ENCODE data around the gene RFX4. TPM values are rescaled to one million over a fixed set of nuclear protein-coding genes. Genes with fewer than 3 reads are reported as not detected.

The RFX4 gene
- total RNA-seq, 1 donor from 2014 or later = not detected

DNA sequence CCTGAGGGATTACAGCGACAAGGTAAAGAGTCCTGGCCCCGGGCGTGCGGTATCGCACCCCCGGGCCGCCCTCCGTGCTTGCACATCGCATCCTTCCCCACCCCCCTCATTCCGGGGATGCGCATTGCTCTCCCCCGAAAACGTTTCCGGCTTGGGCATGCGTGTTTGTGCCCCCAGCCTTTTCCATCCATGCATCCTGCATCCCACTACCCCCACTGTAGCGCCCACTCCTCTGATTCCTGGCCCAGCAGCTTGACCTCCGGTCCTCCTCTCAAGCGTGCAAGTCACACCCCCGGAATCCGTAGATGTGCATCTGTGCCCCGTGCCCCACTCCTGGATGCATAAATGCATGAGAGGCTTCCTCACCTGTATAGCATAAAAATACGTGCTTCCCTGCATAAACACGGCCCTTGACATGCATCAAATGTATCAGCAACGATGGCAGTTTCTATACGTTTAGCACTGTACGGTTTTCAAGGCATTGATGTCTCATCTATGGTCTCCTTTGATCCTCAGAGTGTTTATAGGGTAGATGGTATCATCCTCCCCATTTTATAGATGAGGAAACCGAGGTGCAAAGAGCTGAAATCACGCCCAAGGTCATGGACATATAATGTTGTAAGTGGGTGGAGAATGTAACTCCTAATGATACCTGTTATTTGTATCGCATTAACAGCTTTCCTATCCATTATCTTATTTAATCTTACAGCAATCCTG lies 192.2 kb downstream of the RFX4 start:
- H3K9me3 Mint-ChIP-seq = no peaks in the 10 kb centered on the region
- peak overlapping the region; percentile 98 for H3K27ac Mint-ChIP-seq
- peaks cover 11% of the 10 kb centered on the region for H3K36me3 Mint-ChIP-seq (ENCODE audit: low read depth)
- intact Hi-C loops (cut with micrococcal nuclease) = loop anchor here (1.0 to 10.0 kb wide), 10 partner anchors 27 to 912 kb away; partner anchors contain the start of genes CRY1, POLR3B, PWP1 and TCP11L2
- H3K27me3 Mint-ChIP-seq (ENCODE audit: insufficient read depth) = no peaks in the 10 kb centered on the region
- DNase-seq (ENCODE audit: low spot score) = peak; percentile 12
- peak overlapping the region; percentile 100 for H3K4me3 Mint-ChIP-seq
- H3K4me1 Mint-ChIP-seq (ENCODE audit: low read depth) = peaks cover 37% of the 10 kb centered on the region

DNA sequence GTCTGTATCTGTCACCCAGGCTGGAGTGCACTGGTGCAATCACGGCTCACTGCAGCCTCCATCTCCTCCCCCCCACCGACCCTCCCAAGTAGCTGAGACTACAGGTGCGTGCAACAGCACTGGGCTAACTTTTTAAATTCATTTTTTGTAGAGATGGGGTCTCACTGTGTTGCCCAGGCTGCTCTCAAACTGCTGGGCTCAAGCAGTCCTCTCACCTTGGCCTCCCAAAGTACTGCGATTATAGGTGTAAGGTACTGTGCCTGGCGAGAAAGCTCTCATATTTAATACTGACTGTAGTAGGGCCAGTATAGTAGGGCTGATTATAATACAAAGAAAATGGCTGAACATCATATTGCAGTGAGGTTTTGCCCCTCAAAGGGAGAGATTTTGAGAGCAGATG lies 194.1 kb downstream of the RFX4 start:
- intact Hi-C loops (cut with micrococcal nuclease) = loop anchor here (5.0 to 10.0 kb wide), 2 partner anchors 45 to 578 kb away; no protein-coding TSS in a partner anchor
- Mint-ChIP-seq H3K4me1 (ENCODE audit: low read depth) (peaks cover 37% of the 10 kb centered on the region), H3K4me3 (no peak overlapping the region), H3K36me3 (ENCODE audit: low read depth) (peaks cover 11% of the 10 kb centered on the region), H3K27ac (no peak overlapping the region), H3K9me3 (no peaks in the 10 kb centered on the region), H3K27me3 (ENCODE audit: insufficient read depth) (no peaks in the 10 kb centered on the region)
- no peak for DNase-seq (ENCODE audit: low spot score)

DNA sequence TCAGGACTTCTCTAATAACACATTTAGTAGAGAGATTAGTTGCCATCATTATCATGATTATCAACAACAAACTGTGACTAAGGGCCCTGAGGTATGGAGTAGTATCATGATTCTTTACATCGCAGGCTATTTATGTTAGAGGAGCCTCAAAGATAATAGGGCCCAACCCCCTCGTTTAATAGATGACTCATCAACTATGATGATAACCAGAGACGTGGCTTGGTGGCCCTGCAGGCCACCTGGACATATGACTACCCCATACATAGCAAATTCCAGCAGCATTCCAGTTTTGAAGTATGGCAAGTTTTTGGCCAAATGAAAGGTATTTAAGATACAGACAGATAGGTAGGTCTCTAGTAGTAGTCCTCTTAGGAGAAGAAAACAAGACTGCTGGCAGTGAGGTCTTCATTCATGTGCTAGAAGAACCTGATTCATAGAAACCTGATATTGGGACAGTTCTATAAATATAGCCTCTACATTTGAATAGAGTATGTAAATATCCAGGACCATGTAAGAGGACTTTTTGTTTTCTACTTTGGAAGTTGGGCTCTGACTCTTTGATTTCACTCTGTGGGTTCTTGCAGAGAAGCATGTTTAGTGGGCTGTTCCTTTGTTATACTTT lies 197.3 kb downstream of the RFX4 start:
- Mint-ChIP-seq H3K4me3 (no peak overlapping the region), H3K36me3 (ENCODE audit: low read depth) (peaks cover 13% of the 10 kb centered on the region), H3K27me3 (ENCODE audit: insufficient read depth) (no peaks in the 10 kb centered on the region), H3K27ac (no peak overlapping the region), H3K9me3 (no peaks in the 10 kb centered on the region), H3K4me1 (ENCODE audit: low read depth) (peaks cover 27% of the 10 kb centered on the region)
- intact Hi-C loops (cut with micrococcal nuclease) = no loop called here
- no peak for DNase-seq (ENCODE audit: low spot score)

DNA sequence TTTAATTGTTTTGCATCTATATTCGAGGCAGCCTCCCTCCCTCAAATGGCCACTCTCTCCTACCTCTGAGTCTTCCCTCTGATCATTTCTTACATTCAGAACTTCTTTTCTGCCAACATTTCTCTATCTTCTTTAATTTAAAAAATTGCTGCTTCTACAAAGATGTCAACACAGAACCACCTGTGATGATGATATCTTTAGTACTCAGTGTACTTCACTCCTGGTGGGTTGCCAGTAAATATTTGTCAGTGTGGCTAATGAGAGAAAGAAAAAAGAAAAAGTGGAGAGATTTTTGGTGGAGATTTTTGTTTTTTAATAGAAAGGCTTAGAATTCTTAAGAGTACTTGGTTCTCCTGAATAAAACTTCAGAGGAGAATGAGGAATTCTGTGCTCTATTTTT lies 199.8 kb downstream of the RFX4 start:
- DNase-seq (ENCODE audit: low spot score) = no peak
- H3K36me3 Mint-ChIP-seq (ENCODE audit: low read depth) = peaks cover 16% of the 10 kb centered on the region
- no peaks in the 10 kb centered on the region for H3K9me3 Mint-ChIP-seq
- intact Hi-C loops (cut with micrococcal nuclease) = no loop called here
- no peaks in the 10 kb centered on the region for H3K27me3 Mint-ChIP-seq (ENCODE audit: insufficient read depth)
- H3K4me1 Mint-ChIP-seq (ENCODE audit: low read depth) = peaks cover 4% of the 10 kb centered on the region
- H3K4me3 Mint-ChIP-seq = no peak overlapping the region
- H3K27ac Mint-ChIP-seq = no peak overlapping the region

DNA sequence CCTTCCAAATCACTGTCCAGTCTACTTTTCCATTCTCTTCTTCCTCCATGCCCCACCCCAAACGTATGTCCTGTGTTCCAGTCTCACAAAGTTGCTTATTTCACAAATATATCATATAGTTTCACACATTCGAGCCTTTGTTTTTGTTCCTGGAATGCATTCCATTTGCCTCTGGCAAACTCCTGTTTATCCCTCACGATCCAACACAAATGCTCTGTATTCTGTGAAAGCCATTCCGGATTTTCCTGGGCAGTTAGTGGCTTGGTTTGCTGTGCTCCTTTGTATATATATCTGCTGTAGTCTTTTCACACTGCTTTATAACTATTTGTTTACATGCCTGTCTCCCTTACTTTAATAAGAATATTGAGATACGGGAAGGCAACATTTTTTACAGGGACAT lies 200.7 kb downstream of the RFX4 start:
- Mint-ChIP-seq H3K4me1 (ENCODE audit: low read depth) (peaks cover 4% of the 10 kb centered on the region), H3K27me3 (ENCODE audit: insufficient read depth) (no peaks in the 10 kb centered on the region), H3K27ac (no peak overlapping the region), H3K9me3 (no peaks in the 10 kb centered on the region), H3K36me3 (ENCODE audit: low read depth) (peaks cover 18% of the 10 kb centered on the region), H3K4me3 (no peak overlapping the region)
- DNase-seq (ENCODE audit: low spot score) = no peak
- intact Hi-C loops (cut with micrococcal nuclease) = no loop called here

DNA sequence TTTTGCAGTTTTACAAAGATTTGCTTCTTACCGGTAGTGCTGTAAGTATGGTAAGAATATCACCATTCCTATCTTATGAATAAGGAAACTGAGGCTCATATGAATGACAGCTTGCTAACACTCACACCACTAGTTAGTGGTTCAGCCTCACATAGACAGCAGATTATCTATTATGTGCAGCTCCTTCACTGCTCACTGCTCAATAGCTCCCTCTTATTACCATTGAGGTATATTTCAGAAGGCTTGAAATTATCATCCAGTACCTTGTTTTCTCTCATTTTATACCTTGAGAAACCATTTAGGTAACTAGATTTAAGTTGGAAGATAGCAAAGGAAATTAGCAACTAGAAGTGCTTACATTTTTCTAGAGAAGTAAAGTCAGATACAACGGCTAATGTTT lies 207.2 kb downstream of the RFX4 start:
- H3K36me3 Mint-ChIP-seq (ENCODE audit: low read depth) = peaks cover 38% of the 10 kb centered on the region
- H3K27me3 Mint-ChIP-seq (ENCODE audit: insufficient read depth) = no peaks in the 10 kb centered on the region
- no peaks in the 10 kb centered on the region for H3K9me3 Mint-ChIP-seq
- no peak overlapping the region for H3K27ac Mint-ChIP-seq
- no peaks in the 10 kb centered on the region for H3K4me1 Mint-ChIP-seq (ENCODE audit: low read depth)
- DNase-seq (ENCODE audit: low spot score) = no peak
- intact Hi-C loops (cut with micrococcal nuclease) = no loop called here
- H3K4me3 Mint-ChIP-seq = no peak overlapping the region

DNA sequence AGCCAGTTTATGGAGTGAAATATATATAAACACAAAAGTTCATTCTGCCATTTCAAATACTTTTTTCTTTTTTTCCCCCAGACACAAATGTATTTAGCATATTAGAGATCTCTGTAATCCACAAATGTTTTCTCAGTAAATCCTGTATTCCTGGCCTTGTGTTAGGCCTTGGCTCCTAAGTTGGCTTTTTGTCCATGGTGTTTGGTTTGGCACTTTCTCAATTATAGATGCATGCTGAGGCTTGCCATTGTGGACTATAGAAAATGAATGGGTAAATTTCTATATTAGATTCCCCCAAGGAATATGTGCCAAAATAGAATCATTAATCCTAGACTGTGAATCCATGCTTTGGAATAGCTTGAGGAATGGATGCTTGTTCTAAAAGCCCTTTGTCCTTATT lies 208.7 kb downstream of the RFX4 start:
- Mint-ChIP-seq H3K4me3 (no peak overlapping the region), H3K27ac (no peak overlapping the region), H3K36me3 (ENCODE audit: low read depth) (peaks cover 34% of the 10 kb centered on the region), H3K27me3 (ENCODE audit: insufficient read depth) (no peaks in the 10 kb centered on the region), H3K9me3 (no peaks in the 10 kb centered on the region), H3K4me1 (ENCODE audit: low read depth) (no peaks in the 10 kb centered on the region)
- intact Hi-C loops (cut with micrococcal nuclease) = no loop called here
- DNase-seq (ENCODE audit: low spot score) = no peak

DNA sequence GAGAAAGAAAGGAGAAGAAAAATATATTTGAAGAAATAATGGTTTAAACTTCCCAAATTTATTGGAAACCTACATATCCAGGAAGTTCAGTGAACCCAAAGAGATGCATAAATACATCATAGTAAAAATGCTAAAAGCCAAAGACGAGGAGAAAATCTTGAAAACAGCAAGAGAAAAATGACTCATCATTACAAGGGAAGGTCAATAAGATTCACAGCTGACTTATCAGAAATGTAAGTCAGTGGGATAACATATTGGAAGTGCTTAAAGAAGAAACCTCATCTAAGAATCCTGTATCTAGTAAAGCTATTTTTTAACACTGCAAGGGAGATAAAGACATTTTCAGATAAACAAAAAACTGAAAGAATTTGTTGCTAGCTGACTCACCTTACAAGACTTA lies 211.6 kb downstream of the RFX4 start:
- DNase-seq (ENCODE audit: low spot score) = no peak
- Mint-ChIP-seq H3K4me3 (no peak overlapping the region), H3K4me1 (ENCODE audit: low read depth) (no peaks in the 10 kb centered on the region), H3K27ac (no peak overlapping the region), H3K36me3 (ENCODE audit: low read depth) (peaks cover 22% of the 10 kb centered on the region), H3K9me3 (no peaks in the 10 kb centered on the region), H3K27me3 (ENCODE audit: insufficient read depth) (no peaks in the 10 kb centered on the region)
- intact Hi-C loops (cut with micrococcal nuclease) = no loop called here

DNA sequence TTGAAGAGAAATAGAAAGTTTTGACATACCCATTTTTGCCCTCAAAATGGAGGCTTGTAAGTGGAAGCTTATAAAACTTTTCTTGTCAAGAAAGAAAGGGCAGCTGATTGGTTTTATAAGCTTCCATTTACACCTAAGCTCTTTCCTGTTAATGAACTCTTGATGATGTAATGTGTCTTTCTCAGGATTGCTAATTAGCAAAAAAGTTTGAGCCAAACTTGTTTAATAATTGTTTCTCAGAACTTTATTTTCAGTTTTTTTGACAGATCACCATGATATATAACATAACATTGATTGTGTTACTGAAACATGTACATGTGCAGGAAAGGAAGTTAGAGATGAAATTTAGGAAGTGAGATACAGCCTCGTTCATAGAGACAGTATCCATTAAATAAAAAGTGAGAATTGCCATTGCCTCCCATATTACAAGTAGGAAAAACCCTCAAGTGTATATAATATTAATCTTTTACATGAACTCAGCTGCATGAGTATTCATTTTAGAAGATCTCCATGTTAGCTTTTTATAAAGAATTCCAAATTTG lies 218.4 kb downstream of the RFX4 start:
- intact Hi-C loops (cut with micrococcal nuclease) = no loop called here
- Mint-ChIP-seq H3K36me3 (ENCODE audit: low read depth) (peaks cover 12% of the 10 kb centered on the region), H3K9me3 (no peaks in the 10 kb centered on the region), H3K4me3 (no peak overlapping the region), H3K27ac (no peak overlapping the region), H3K27me3 (ENCODE audit: insufficient read depth) (no peaks in the 10 kb centered on the region), H3K4me1 (ENCODE audit: low read depth) (no peaks in the 10 kb centered on the region)
- no peak for DNase-seq (ENCODE audit: low spot score)

DNA sequence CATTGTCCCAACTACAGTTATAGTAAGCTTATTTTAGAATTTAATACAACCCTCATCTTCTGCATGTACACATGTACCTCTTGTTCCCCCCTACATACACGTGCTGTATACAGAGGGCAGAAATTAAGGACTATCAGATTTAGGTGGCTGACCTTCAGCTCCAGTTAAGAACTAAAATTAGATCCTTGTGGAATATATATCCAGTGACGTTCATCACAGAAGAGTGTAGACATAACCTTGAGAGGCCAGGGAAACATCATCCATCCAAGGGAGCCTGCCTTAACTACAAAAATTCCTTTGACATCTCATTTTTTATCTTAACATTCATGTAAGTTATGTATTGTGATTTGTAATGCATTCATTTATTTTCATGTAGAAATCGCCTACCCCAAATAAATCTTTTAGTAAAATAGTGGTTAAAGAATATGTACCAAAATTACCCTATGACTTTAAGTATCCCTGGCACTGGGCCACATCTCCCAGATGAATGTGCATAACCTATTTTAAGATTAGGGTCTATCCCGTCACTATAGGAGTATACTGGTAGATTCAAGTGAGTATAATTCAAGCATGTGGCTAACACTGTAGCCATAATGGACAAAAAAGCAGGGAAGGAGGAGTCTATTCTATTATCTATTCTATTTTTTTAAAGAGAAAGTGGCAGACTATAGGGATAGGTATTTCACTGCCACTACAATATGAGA lies 219.2 kb downstream of the RFX4 start:
- no peaks in the 10 kb centered on the region for H3K4me1 Mint-ChIP-seq (ENCODE audit: low read depth)
- H3K36me3 Mint-ChIP-seq (ENCODE audit: low read depth) = peaks cover 15% of the 10 kb centered on the region
- no peaks in the 10 kb centered on the region for H3K9me3 Mint-ChIP-seq
- H3K4me3 Mint-ChIP-seq = no peak overlapping the region
- H3K27ac Mint-ChIP-seq = no peak overlapping the region
- no peak for DNase-seq (ENCODE audit: low spot score)
- intact Hi-C loops (cut with micrococcal nuclease) = no loop called here
- no peaks in the 10 kb centered on the region for H3K27me3 Mint-ChIP-seq (ENCODE audit: insufficient read depth)

DNA sequence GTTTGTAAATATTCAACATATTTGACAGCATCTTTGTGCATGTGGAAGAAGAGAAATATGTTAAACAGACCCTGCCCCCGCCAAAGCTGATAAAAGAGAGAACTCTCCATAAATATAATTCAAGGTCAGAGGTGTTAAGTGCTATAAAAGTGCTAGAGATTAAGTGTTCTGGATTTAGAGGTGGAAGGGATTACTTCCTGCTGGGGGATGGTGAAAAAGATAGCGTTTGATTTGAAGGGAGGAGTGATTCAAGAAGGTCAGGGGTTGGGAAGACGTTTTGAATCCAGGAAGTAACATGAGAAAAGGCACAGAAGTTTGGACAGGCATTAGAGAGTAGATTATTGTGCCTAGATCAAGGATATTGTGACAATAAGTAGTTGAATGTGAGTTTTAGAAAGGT lies 221.9 kb downstream of the RFX4 start:
- H3K27ac Mint-ChIP-seq = peak overlapping the region; percentile 3
- H3K36me3 Mint-ChIP-seq (ENCODE audit: low read depth) = peaks cover 15% of the 10 kb centered on the region
- H3K27me3 Mint-ChIP-seq (ENCODE audit: insufficient read depth) = no peaks in the 10 kb centered on the region
- no peaks in the 10 kb centered on the region for H3K4me1 Mint-ChIP-seq (ENCODE audit: low read depth)
- H3K9me3 Mint-ChIP-seq = no peaks in the 10 kb centered on the region
- no peak for DNase-seq (ENCODE audit: low spot score)
- no peak overlapping the region for H3K4me3 Mint-ChIP-seq
- intact Hi-C loops (cut with micrococcal nuclease) = no loop called here

Measured in activated T-helper 1 cell treated with anti-CD3 and anti-CD28 coated beads, Interleukin-12 subunit alpha, Interleukin-12 subunit beta, Interleukin-2, Interleukin-4 antibody, amounts not matched to agents 30 ng/mL and 10 ng/mL and 1 ng/mL, durations not matched to agents 14 hours and 24 hours and 36 hours (primary cell).